Measurements from ENCODE around the gene MMP28.
"Not testable (repeated sequence)": the region's sequence is repeated elsewhere in the genome, so short reads cannot be mapped to it uniquely, and the experiment has no call there.

The MMP28 gene

DNA sequence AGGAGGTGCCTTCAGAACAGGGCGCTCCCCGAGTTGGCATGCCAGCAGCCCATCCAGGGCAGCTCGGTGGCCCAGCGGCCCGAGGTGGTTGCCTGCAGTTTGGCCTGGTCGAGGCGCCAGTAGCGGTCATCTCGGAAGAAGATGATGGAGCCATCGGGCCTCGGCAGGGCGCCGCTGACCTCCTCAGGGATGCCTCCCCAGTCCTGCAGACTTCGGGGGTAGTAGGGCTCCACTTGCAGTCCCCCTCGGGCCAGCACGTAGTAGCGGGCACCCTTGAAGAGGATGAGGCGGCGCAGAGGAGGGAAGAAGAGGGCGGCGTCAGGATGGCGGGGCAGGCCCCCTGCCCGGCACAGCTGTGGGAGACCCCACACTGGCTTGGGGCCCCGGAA is 29.0 kb downstream of the MMP28 start:
- in situ Hi-C loops (cut with MboI; ENCODE audit: low sequenced_read_pairs): no loop called here

DNA sequence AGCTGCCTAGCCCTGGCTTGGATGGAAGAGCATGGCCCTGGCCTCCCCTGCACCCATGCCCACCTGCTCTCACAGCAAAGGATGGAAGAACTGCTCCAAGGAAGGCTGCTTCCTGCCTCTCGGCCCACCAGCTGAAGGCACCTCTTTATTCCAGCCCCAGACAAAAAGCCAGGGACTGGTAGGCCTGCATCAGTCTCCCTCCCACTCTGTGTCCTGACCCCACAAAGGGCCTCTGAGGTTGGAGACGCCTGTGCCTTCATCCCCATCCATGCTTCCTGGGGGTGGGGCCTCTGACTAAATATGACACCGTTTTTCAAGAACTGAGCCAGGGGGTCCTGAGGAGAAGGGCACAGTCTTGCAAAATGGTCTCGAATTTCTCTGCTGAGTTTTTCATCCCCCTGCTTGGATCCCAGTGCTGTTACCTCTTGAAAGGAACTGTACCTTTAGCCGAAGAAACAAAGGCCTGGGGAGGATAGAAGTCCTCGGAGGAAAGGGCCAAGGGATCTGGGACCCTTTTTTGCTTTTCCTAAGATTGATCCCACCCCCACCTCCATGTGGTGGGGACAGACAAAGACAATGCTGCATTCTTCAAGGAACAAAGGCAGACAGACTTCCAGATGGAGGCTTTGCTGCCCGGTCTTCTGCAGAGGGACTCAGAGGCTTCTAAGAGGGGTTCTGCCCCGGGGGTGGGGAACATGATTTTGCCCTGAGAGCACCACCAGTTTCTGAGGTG is 29.5 kb downstream of the MMP28 start:
- in situ Hi-C loops (cut with MboI; ENCODE audit: low sequenced_read_pairs): no loop called here

- in situ Hi-C loops (cut with MboI; ENCODE audit: low sequenced_read_pairs): no loop called here
These were observed 30.2 kb downstream of the MMP28 start for GRCh38 chr17:35765086-35765710.

- in situ Hi-C loops (cut with MboI; ENCODE audit: low sequenced_read_pairs): no loop called here
These were observed 31.1 kb downstream of the MMP28 start for GRCh38 chr17:35764123-35764991.

DNA sequence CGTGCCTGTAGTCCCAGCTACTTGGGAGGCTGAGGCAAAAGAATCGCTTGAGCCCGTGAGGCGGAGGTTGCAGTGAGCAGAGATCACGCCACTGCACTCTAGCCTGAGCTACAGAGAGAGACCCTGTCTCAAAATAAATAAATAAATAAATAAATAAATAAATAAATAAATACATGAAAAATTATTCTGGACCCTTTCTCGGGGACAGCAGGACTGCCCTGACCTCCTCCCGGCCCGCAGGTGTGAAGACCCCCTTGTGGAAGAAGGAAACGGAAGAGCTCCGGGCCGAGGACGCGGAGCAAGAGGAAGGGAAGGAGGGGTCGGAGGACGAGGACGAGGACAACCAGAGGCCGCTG is 31.7 kb downstream of the MMP28 start:
- in situ Hi-C loops (cut with MboI; ENCODE audit: low sequenced_read_pairs): no loop called here

- in situ Hi-C loops (cut with MboI; ENCODE audit: low sequenced_read_pairs): no loop called here
These were observed 33.8 kb downstream of the MMP28 start for GRCh38 chr17:35761601-35762000.

- in situ Hi-C loops (cut with MboI; ENCODE audit: low sequenced_read_pairs): no loop called here
These were observed 34.9 kb downstream of the MMP28 start, which contains the start of gene C17orf50 for GRCh38 chr17:35760587-35760986. C17orf50 (plus strand) TSS chr17:35760887; CDS start chr17:35760942, 55 bp downstream.

- in situ Hi-C loops (cut with MboI; ENCODE audit: low sequenced_read_pairs): no loop called here
These were observed 38.2 kb downstream of the MMP28 start for GRCh38 chr17:35757243-35757642.

GRCh38 chr17:35752945-35753764 is 42.3 kb downstream of the MMP28 start, which contains the start of gene GAS2L2:
GAS2L2 (minus strand) TSS chr17:35753239; CDS start chr17:35752850, 389 bp downstream.
- in situ Hi-C loops (cut with MboI; ENCODE audit: low sequenced_read_pairs): no loop called here

DNA sequence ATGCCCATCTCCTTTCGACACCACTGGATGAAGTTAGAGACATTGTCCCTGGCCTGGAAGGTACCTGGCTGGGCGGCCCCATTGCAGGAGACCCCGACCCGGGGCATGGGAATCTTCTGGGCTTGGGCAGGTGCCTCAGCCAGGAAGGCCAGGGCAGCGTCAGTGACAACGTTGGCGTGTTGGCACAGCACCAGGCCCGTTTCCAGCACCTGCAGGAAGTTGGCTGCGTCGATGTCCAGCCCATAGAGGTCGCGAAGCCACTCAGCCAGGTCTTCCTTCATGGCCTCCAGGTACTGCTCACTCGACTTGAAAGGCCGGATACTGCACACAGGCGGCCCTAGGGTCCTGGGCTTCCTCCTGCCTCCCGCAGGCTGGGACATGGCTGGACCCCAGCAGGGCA is 43.0 kb downstream of the MMP28 start:
- in situ Hi-C loops (cut with MboI; ENCODE audit: low sequenced_read_pairs): no loop called here

DNA sequence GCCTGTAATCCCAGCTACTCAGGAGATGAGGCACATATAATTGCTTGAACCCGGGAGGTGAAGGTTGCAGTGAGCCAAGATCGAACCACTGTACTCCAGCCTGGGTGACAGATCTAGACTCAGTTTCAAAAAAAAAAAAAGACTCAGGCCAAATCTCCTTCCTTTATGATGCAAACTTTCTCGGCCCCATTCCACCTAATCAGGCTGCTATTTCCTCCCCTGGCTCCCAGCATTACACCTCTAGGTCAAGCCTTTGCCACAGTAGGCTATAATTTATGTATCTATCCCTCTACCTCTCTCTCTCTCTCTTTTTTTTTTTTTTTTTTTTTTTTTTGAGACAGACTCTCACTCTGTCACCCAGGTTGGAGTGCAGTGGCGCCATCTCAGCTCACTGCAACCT is 43.9 kb downstream of the MMP28 start:
- in situ Hi-C loops (cut with MboI; ENCODE audit: low sequenced_read_pairs): not testable (repeated sequence)

DNA sequence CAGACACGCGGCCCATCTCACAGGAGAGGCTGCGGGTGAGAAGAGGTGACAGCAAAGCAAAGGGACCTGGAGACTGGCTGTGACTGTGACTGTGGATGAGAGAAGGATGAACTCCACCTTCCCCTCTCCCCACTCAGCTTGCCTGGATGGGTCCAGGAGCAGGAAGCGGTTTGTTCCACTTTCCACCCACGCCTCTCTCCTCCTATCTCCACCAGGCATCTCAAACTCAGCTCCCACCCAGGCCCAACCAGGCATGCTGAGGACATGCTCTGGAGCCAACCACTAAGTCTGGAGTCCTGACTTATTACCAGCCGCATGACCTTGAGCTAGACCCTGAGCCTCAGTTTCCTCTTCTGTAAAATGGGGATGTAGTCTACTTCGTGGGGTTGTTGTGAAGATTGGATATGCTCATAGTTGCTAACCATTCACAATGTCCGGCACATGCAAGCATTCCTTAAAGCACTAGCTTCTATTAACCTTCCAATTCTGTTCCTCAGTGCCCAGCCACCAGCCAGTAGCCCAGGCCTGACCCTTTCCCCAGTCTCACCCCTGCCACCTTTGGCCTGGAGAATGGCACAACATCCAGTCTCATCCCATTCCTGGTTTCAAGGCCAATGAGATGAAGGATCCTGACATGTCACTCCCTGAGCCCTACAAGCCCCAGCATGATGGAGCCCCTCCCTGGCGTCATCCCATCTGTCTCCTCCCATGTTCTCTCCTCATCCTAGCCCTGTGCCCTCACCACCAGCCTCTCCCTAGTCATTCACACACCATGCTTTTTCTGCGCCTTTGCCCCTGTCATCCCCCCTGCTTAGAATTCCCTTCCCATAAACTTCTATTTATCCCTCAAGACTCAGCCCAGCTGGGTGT is 44.7 kb downstream of the MMP28 start:
- in situ Hi-C loops (cut with MboI; ENCODE audit: low sequenced_read_pairs): no loop called here

- in situ Hi-C loops (cut with MboI; ENCODE audit: low sequenced_read_pairs): loop anchor here (25.0 kb wide), 1 partner anchor 137 kb away; no protein-coding TSS in a partner anchor
These were observed 45.7 kb downstream of the MMP28 start for GRCh38 chr17:35749560-35750412.

- in situ Hi-C loops (cut with MboI; ENCODE audit: low sequenced_read_pairs): loop anchor here (25.0 kb wide), 1 partner anchor 137 kb away; no protein-coding TSS in a partner anchor
These were observed 46.5 kb downstream of the MMP28 start for GRCh38 chr17:35748979-35749378.

DNA sequence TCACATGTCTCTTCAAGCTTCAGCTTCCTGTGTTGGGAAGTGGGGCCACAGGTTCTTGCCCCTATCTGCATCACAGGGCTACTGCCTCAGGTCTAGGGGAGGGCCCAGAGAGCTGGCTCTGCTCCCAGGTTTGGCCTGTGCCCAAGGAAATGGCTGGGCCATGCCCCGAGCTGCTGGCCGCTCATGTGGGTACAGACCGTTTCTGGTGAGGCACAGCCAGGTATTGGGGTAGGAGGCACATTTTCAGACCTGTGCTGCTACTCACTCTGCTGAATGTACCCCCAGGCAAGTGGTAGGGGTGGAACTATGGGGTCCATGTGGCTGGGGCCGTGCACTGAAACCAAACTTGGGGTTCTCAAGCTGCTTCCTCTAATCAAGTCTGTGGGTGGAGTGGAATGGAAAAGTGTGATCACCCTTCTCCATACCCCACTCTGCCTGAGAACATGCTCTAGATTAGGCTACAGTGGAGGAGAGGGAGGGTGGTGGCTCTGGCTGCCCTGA is 47.0 kb downstream of the MMP28 start:
- in situ Hi-C loops (cut with MboI; ENCODE audit: low sequenced_read_pairs): loop anchor here (25.0 kb wide), 1 partner anchor 136 kb away; no protein-coding TSS in a partner anchor

GRCh38 chr17:35747540-35748017 is 47.9 kb downstream of the MMP28 start:
- in situ Hi-C loops (cut with MboI; ENCODE audit: low sequenced_read_pairs): loop anchor here (25.0 kb wide), 1 partner anchor 135 kb away; no protein-coding TSS in a partner anchor

DNA sequence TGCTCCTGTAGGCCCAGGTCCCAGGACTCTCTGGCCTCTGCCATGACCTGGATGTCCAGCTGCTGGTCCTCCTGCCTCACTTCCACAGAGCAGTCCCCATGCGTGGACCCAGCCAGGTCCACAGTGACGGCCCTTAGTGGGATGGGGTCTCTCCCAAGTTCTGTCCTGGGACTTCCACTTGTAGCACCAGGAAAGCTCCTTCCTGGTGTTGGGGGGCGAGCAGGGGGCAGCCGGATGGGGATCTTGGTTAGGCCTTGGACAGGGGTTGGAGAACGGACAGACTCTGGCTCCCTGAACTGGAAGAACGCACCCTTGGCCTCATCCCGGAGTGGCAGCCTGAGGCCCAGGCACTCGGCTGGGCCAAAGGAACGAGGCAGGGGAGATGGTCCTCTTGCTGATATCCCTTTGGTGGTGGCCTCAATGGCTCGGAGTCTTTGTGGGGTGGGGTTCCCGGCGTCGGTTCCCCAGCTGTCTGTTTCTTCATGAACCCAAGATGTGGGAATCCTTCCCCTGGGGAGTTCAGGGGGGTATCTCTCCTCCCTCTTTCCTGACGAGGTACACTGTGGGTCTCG is 49.6 kb downstream of the MMP28 start:
- in situ Hi-C loops (cut with MboI; ENCODE audit: low sequenced_read_pairs): loop anchor here (25.0 kb wide), 1 partner anchor 134 kb away; no protein-coding TSS in a partner anchor

- in situ Hi-C loops (cut with MboI; ENCODE audit: low sequenced_read_pairs): loop anchor here (25.0 kb wide), 1 partner anchor 133 kb away; no protein-coding TSS in a partner anchor
These were observed 50.2 kb downstream of the MMP28 start for GRCh38 chr17:35745246-35745645.

Data from HL-60/S4 treated with phorbol 12-myristate 13-acetate at 8.2 ng/mL for 4 days and 3 days (cell line).